HFFc6 (cell line): ENCODE results near the gene GATAD2A. TPM values are rescaled to one million over a fixed set of nuclear protein-coding genes. Genes with fewer than 3 reads are reported as not detected.

Source experiments
- DNase-seq: peaks from one replicate; pipeline ENCODE4 v3.0.0-alpha.2; 2018
- H3K27ac Mint-ChIP-seq: 2 replicates; pipeline ENCODE4 v1.8.0; 2020; ENCODE audit warnings: mild to moderate bottlenecking, mixed read lengths
- H3K27me3 Mint-ChIP-seq: 2 replicates; pipeline ENCODE4 v1.8.0; 2021; ENCODE audit warnings: mild to moderate bottlenecking, moderate library complexity, mixed read lengths; ENCODE audit not compliant: insufficient read depth
- H3K36me3 Mint-ChIP-seq: 2 replicates; pipeline ENCODE4 v1.8.0; 2021; ENCODE audit warnings: low read depth, mixed read lengths
- H3K4me1 Mint-ChIP-seq: 2 replicates; pipeline ENCODE4 v1.8.0; 2020; ENCODE audit warnings: low read depth, mixed read lengths
- H3K4me3 Mint-ChIP-seq: 2 replicates; pipeline ENCODE4 v1.8.0; 2020; ENCODE audit warnings: mild to moderate bottlenecking, moderate library complexity, mixed read lengths
- H3K9me3 Mint-ChIP-seq: 2 replicates; pipeline ENCODE4 v1.8.0; 2020; ENCODE audit warnings: mild to moderate bottlenecking, mixed read lengths
- total RNA-seq, 6 experiments: library from RNA; stranded (reverse); fragmentation: NEBNext Ultra II Directional; extraction: Animal tissue kit (Norgen Biotek cat#: 25700); gene quantifications; 2 replicates in 1 of 6; 3 replicates in 5 of 6; pipeline ENCODE4 v1.2.3, GENCODE V29; 2021
- TF ChIP-seq, protein P1 (sequence below): fragments of 200-600 bp; sonication (generic); IDR thresholded peaks from 2 replicates; pipeline ENCODE4 v1.5.0; 2021; ENCODE audit warnings: antibody characterized with exemption, mild to moderate bottlenecking

Gene GATAD2A
- total RNA-seq, 6 experiments from 2014 or later, result 107 to 123 (median 112) TPM

DNA sequence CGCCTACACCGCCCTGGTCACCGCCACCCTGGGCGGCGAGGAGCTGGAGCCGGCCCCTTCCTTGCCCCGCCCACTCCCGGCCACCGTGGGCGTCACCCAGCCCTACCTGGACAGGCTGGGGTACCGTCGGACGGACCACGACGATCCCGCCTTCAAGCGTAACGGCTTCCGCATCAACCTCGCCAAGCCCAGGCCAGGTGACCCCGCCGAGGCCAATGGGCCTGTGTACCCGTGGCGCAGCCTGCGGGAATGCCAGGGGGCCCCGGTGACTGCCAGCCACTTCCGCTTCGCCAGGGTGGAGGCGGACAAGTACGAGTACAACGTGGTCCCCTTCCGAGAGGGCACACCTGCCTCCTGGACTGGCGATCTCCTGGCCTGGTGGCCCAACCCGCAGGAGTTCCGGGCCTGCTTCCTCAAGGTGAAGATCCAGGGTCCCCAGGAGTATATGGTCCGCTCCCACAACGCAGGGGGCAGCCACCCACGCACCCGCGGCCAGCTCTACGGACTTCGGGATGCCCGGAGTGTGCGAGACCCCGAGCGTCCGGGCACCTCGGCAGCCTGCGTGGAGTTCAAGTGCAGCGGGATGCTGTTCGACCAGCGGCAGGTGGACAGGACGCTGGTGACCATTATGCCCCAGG, 139.6 kb downstream of the GATAD2A start:
- no peaks in the 10 kb centered on the region for H3K36me3 Mint-ChIP-seq
- H3K9me3 Mint-ChIP-seq, result no peaks in the 10 kb centered on the region
- H3K27me3 Mint-ChIP-seq, result peaks cover 3% of the 10 kb centered on the region
- H3K27ac Mint-ChIP-seq, result no peak overlapping the region
- no peak overlapping the region for H3K4me3 Mint-ChIP-seq
- TF ChIP-seq, protein P1, sequence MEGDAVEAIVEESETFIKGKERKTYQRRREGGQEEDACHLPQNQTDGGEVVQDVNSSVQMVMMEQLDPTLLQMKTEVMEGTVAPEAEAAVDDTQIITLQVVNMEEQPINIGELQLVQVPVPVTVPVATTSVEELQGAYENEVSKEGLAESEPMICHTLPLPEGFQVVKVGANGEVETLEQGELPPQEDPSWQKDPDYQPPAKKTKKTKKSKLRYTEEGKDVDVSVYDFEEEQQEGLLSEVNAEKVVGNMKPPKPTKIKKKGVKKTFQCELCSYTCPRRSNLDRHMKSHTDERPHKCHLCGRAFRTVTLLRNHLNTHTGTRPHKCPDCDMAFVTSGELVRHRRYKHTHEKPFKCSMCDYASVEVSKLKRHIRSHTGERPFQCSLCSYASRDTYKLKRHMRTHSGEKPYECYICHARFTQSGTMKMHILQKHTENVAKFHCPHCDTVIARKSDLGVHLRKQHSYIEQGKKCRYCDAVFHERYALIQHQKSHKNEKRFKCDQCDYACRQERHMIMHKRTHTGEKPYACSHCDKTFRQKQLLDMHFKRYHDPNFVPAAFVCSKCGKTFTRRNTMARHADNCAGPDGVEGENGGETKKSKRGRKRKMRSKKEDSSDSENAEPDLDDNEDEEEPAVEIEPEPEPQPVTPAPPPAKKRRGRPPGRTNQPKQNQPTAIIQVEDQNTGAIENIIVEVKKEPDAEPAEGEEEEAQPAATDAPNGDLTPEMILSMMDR, result no peak
- H3K4me1 Mint-ChIP-seq, result peaks cover 4% of the 10 kb centered on the region
- no peak for DNase-seq

DNA sequence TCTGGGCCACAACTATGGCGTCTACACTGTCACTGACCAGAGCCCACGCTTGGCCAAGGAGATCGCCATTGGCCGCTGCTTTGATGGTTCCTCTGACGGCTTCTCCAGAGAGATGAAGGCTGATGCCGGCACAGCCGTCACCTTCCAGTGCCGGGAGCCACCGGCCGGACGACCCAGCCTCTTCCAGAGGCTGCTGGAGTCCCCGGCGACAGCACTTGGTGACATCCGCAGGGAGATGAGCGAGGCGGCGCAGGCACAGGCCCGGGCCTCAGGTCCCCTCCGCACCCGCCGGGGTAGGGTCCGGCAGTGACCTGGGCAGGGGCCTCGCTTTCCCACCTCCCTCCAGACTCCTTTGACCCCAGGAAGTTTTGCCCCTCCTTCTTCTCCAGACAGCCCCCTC, 140.2 kb downstream of the GATAD2A start:
- Mint-ChIP-seq H3K9me3 (no peaks in the 10 kb centered on the region), H3K4me1 (peaks cover 5% of the 10 kb centered on the region), H3K27ac (no peak overlapping the region), H3K36me3 (no peaks in the 10 kb centered on the region), H3K27me3 (peaks cover 3% of the 10 kb centered on the region), H3K4me3 (no peak overlapping the region)
- TF ChIP-seq, protein P1, result no peak
- DNase-seq, result no peak

DNA sequence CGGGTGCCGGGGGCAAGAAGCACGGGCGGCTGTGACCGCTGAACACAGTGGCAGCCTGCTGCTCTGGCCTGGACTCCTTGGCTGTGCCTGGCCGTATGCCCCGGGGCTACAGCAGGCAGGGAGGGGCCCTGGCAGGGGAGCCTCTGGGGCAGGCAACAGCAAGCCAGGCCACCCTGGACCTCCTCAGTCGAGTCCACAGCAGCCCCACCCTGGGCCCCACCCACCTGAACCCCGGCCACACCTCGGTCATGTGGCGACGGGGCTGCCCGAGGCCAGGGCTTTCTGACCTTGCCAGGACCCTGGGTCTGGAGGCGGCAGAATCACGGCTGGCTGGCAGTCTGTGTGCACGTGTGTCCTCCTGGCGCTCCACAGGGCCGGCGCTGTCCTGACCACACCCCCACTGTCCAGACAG, 141.3 kb downstream of the GATAD2A start:
- no peak overlapping the region for H3K27ac Mint-ChIP-seq
- H3K27me3 Mint-ChIP-seq, result peaks cover 3% of the 10 kb centered on the region
- no peaks in the 10 kb centered on the region for H3K9me3 Mint-ChIP-seq
- TF ChIP-seq, protein P1, result no peak
- no peak for DNase-seq
- peaks cover 5% of the 10 kb centered on the region for H3K4me1 Mint-ChIP-seq
- H3K4me3 Mint-ChIP-seq, result no peak overlapping the region
- no peaks in the 10 kb centered on the region for H3K36me3 Mint-ChIP-seq

DNA sequence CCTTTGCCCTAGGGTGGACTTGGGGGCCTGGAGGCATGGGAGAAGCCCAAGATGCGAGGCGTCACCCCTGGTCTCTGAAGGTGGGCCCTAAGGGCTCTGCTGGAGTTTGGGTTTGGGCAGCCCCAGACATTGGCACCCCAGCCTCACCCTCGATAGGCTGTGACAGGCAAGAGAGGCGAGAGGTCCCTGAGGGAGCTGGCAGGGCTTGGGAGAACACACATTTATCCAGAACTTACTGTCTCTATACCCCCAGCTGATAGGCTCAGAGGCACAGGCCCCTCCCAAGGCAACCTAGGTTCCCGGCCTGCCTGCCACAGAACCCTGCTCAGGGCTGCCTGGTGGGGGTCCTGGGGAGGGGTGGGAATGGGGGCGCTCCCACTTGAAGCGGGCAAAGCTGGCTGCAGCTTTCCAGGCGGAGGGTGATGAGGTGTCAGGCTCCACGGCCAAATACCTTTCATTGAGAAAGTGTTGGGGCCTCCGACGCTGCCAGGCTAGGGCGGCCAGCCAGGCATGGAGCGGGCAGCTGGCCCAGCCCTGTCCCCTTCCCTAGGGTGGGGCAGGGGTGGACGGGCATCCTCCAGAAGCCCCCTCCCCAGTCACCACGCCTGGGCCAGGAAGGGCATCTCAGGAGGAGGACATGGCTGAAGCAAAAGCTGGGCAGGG, 142.3 kb downstream of the GATAD2A start:
- Mint-ChIP-seq H3K36me3 (no peaks in the 10 kb centered on the region), H3K27me3 (peaks cover 3% of the 10 kb centered on the region), H3K27ac (no peak overlapping the region), H3K4me1 (peaks cover 5% of the 10 kb centered on the region), H3K9me3 (no peaks in the 10 kb centered on the region), H3K4me3 (no peak overlapping the region)
- DNase-seq, result no peak
- TF ChIP-seq, protein P1, result no peak

DNA sequence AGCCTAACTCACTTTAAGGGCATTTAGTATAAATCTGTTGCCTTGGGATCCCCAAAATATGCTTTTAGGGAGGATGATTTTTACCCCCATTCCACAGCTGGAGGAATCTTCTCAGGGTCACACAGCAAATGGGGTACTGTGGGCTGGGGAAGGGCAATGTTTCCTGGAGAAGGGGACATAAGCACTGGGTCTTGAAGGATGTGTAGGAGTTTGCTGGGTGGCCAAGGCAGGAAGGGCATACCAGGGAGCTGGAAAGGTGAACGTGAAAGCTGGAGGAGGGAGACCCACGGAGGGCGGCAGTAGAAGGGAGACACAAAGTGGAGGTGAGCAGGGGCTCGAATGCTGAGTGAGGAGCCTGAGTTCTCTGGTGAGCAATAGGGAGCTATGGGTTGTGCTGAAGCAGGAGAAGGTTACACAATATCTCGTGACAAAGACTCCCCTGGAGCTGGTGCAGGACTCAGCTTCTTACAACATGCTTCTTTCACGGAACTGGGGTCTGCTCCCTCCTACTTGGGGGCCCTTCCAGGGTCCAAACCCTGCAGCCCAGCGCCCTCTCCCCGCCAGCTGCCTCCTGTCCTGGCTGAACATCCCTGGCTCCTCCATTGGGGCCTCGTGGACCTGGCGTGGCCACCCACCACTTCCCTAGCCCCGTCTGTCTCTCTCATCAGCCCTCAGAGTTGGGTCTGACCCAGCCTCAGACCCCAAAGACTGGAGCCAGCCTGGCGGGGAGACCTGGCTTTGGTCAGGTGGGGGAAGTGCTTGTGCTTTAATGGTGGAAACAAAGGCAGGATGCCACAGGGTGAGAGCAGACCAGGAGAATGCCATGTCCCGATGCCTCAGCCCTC, 143.7 kb downstream of the GATAD2A start:
- Mint-ChIP-seq H3K4me1 (peaks cover 5% of the 10 kb centered on the region), H3K27ac (no peak overlapping the region), H3K4me3 (no peak overlapping the region), H3K27me3 (peaks cover 6% of the 10 kb centered on the region), H3K36me3 (no peaks in the 10 kb centered on the region), H3K9me3 (no peaks in the 10 kb centered on the region)
- DNase-seq, result no peak
- TF ChIP-seq, protein P1, result no peak
